Measurements from ENCODE around the gene SEMA5A.

Gene SEMA5A

GRCh38 chr5:9198394-9198793, 347.5 kb downstream of the SEMA5A start:
- Histone ChIP-seq H3K9me3 (no peaks in the 10 kb centered on the region), H3K4me1 (no peaks in the 10 kb centered on the region), H3K36me3 (no peaks in the 10 kb centered on the region), H3K4me3 (ENCODE audit: low read depth, low read length) (no peak overlapping the region), H3K27me3 (no peaks in the 10 kb centered on the region)
- no peak for TF ChIP-seq CTCF (IDR thresholded peaks at IDR 0.05; ENCODE audit: low read depth, low read length)
- no peak for DNase-seq

- no peak for TF ChIP-seq CTCF (IDR thresholded peaks at IDR 0.05; ENCODE audit: low read depth, low read length)
- Histone ChIP-seq H3K4me3 (ENCODE audit: low read depth, low read length) (no peak overlapping the region), H3K4me1 (no peaks in the 10 kb centered on the region), H3K36me3 (no peaks in the 10 kb centered on the region), H3K27me3 (no peaks in the 10 kb centered on the region), H3K9me3 (no peaks in the 10 kb centered on the region)
- DNase-seq, result no peak
Observed at GRCh38 chr5:9197881-9198260, 348.0 kb downstream of the SEMA5A start.

GRCh38 chr5:9196403-9197227, 349.3 kb downstream of the SEMA5A start:
- no peak for TF ChIP-seq CTCF (IDR thresholded peaks at IDR 0.05; ENCODE audit: low read depth, low read length)
- Histone ChIP-seq H3K4me1 (no peaks in the 10 kb centered on the region), H3K9me3 (no peaks in the 10 kb centered on the region), H3K4me3 (ENCODE audit: low read depth, low read length) (no peak overlapping the region), H3K36me3 (no peaks in the 10 kb centered on the region), H3K27me3 (no peaks in the 10 kb centered on the region)
- no peak for DNase-seq

- TF ChIP-seq CTCF (IDR thresholded peaks at IDR 0.05; ENCODE audit: low read depth, low read length), result no peak
- no peak for DNase-seq
- H3K9me3 ChIP-seq, result no peaks in the 10 kb centered on the region; the same call in 1 of the 2 replicates
- H3K4me1 ChIP-seq, result no peaks in the 10 kb centered on the region
- no peaks in the 10 kb centered on the region for H3K36me3 ChIP-seq
- no peaks in the 10 kb centered on the region for H3K27me3 ChIP-seq
- no peak overlapping the region for H3K4me3 ChIP-seq (ENCODE audit: low read depth, low read length)
Observed at GRCh38 chr5:9194509-9194908, 351.4 kb downstream of the SEMA5A start.

- TF ChIP-seq CTCF (IDR thresholded peaks at IDR 0.05; ENCODE audit: low read depth, low read length), result no peak
- H3K27me3 ChIP-seq, result no peaks in the 10 kb centered on the region
- DNase-seq, result no peak
- no peaks in the 10 kb centered on the region for H3K36me3 ChIP-seq
- H3K4me3 ChIP-seq (ENCODE audit: low read depth, low read length), result no peak overlapping the region
- H3K4me1 ChIP-seq, result no peaks in the 10 kb centered on the region
- no peaks in the 10 kb centered on the region; the same call in 1 of the 2 replicates for H3K9me3 ChIP-seq
Observed at GRCh38 chr5:9192266-9192665, 353.6 kb downstream of the SEMA5A start.

GRCh38 chr5:9189681-9190080, 356.2 kb downstream of the SEMA5A start:
- no peak for DNase-seq
- Histone ChIP-seq H3K4me3 (ENCODE audit: low read depth, low read length) (no peak overlapping the region), H3K4me1 (no peaks in the 10 kb centered on the region), H3K9me3 (no peaks in the 10 kb centered on the region; the same call in 1 of the 2 replicates), H3K27me3 (no peaks in the 10 kb centered on the region), H3K36me3 (no peaks in the 10 kb centered on the region)
- no peak for TF ChIP-seq CTCF (IDR thresholded peaks at IDR 0.05; ENCODE audit: low read depth, low read length)
